ENCODE measurements around the gene ZBTB7C. TPM values are rescaled to one million over a fixed set of nuclear protein-coding genes. Genes with fewer than 3 reads are reported as not detected.
"Not testable (repeated sequence)": the region's sequence is repeated elsewhere in the genome, so short reads cannot be mapped to it uniquely, and the experiment has no call there.

Gene ZBTB7C
- total RNA-seq, 1 donor from 2014 or later, result 0.81 TPM

- intact Hi-C loops (cut with micrococcal nuclease), result loop anchor here (5.0 kb wide), 1 partner anchor 142 kb away; no protein-coding TSS in a partner anchor
Observed at GRCh38 chr18:48304906-48305693, 104.1 kb downstream of the ZBTB7C start.

GRCh38 chr18:48303883-48304282 lies 105.3 kb downstream of the ZBTB7C start:
- intact Hi-C loops (cut with micrococcal nuclease), result loop anchor here (5.0 kb wide), 1 partner anchor 143 kb away; no protein-coding TSS in a partner anchor

- intact Hi-C loops (cut with micrococcal nuclease), result loop anchor here (5.0 kb wide), 1 partner anchor 145 kb away; no protein-coding TSS in a partner anchor
Observed at GRCh38 chr18:48302736-48303135, 106.4 kb downstream of the ZBTB7C start.

GRCh38 chr18:48300463-48300961 lies 108.7 kb downstream of the ZBTB7C start:
- intact Hi-C loops (cut with micrococcal nuclease), result loop anchor here (5.0 kb wide), 1 partner anchor 147 kb away; no protein-coding TSS in a partner anchor

- intact Hi-C loops (cut with micrococcal nuclease), result no loop called here
Observed at GRCh38 chr18:48297139-48297538, 112.0 kb downstream of the ZBTB7C start.

- intact Hi-C loops (cut with micrococcal nuclease), result no loop called here
Observed at GRCh38 chr18:48296581-48296980, 112.6 kb downstream of the ZBTB7C start.

- intact Hi-C loops (cut with micrococcal nuclease), result no loop called here
Observed at GRCh38 chr18:48295586-48296311, 113.4 kb downstream of the ZBTB7C start.

GRCh38 chr18:48294899-48295585 lies 114.1 kb downstream of the ZBTB7C start:
- intact Hi-C loops (cut with micrococcal nuclease), result no loop called here

GRCh38 chr18:48293954-48294898 lies 115.0 kb downstream of the ZBTB7C start:
- intact Hi-C loops (cut with micrococcal nuclease), result no loop called here

- intact Hi-C loops (cut with micrococcal nuclease), result no loop called here
Observed at GRCh38 chr18:48292782-48293424, 116.3 kb downstream of the ZBTB7C start.

- intact Hi-C loops (cut with micrococcal nuclease), result no loop called here
Observed at GRCh38 chr18:48292229-48292628, 117.0 kb downstream of the ZBTB7C start.

- intact Hi-C loops (cut with micrococcal nuclease), result no loop called here
Observed at GRCh38 chr18:48290162-48290926, 118.8 kb downstream of the ZBTB7C start.

- intact Hi-C loops (cut with micrococcal nuclease), result no loop called here
Observed at GRCh38 chr18:48284743-48285142, 124.4 kb downstream of the ZBTB7C start.

GRCh38 chr18:48284011-48284410 lies 125.2 kb downstream of the ZBTB7C start:
- intact Hi-C loops (cut with micrococcal nuclease), result not testable (repeated sequence)

- intact Hi-C loops (cut with micrococcal nuclease), result not testable (repeated sequence)
Observed at GRCh38 chr18:48281460-48281859, 127.7 kb downstream of the ZBTB7C start.

GRCh38 chr18:48279312-48279711 lies 129.9 kb downstream of the ZBTB7C start:
- intact Hi-C loops (cut with micrococcal nuclease), result no loop called here

GRCh38 chr18:48278081-48278480 lies 131.1 kb downstream of the ZBTB7C start:
- intact Hi-C loops (cut with micrococcal nuclease), result no loop called here

- intact Hi-C loops (cut with micrococcal nuclease), result no loop called here
Observed at GRCh38 chr18:48274301-48274700, 134.9 kb downstream of the ZBTB7C start.

- intact Hi-C loops (cut with micrococcal nuclease), result no loop called here
Observed at GRCh38 chr18:48270929-48271328, 138.3 kb downstream of the ZBTB7C start.

All from T-helper 1 cell treated with Interleukin-12 subunit alpha and Interleukin-12 subunit beta and Interleukin-4 antibody, amounts not matched to agents 30 ng/mL and 1 ng/mL, for 36 hours (primary cell).